Suprapubic skin (tissue), 4 donors: Measurements from ENCODE around the gene CEP131.

Experiments used
- POLR2A ChIP-seq, 2 donors: fragments of 450-650 bp; IDR thresholded peaks; one replicate each; pipeline ENCODE4 v1.6.1; 2017; ENCODE audit warnings: antibody characterized with exemption in 2 of 2, mild to moderate bottlenecking in 2 of 2, moderate library complexity in 2 of 2
- POLR2AphosphoS5 ChIP-seq, 3 donors: sonication (generic); formaldehyde crosslinking; IDR thresholded peaks; one replicate each; pipeline ENCODE4 v1.6.1; 2017; ENCODE audit warnings: antibody characterized with exemption in 3 of 3
- TF ChIP-seq, protein P1 (sequence below), 2 donors: fragments of 200-600 bp in 1 of 2; fragments of 450-650 bp in 1 of 2; sonication (generic) in 1 of 2; IDR thresholded peaks; one replicate each; pipeline ENCODE4 v1.5.1; 2016 to 2019; ENCODE audit warnings: antibody characterized with exemption in 2 of 2, mild to moderate bottlenecking in 1 of 2, moderate library complexity in 1 of 2

DNA sequence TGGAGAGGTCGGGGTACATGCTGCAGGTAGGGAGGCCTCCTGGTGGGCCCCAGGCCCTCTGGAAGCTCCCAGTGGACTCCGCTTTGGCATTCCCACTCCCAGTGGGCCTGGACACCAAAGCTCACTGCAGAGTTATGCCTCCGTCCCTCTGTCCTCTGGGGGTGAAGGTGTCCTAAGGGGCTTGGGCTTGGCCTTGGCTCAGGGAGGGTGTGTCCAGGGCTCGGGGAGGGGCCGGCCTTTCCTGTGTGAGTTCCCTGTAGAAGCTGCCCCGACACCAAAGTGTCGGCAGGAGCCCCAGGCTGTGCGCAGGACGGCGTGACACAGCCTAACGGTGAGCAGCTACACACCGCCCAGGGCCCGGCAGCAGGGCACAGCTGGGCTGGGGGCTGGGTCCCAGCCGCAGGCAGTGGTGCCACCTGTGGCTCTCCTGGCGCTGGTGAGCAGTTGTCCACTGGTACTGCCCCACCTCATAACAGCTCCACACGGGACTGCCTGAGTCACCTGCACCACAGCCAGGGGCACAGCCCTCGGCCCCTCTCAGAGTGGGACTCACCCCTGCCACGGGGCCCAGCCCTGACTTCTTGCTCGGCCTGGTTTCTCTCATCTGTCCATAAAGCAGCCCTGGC is 10.0 kb upstream of the CEP131 start:
- TF ChIP-seq, protein P1, sequence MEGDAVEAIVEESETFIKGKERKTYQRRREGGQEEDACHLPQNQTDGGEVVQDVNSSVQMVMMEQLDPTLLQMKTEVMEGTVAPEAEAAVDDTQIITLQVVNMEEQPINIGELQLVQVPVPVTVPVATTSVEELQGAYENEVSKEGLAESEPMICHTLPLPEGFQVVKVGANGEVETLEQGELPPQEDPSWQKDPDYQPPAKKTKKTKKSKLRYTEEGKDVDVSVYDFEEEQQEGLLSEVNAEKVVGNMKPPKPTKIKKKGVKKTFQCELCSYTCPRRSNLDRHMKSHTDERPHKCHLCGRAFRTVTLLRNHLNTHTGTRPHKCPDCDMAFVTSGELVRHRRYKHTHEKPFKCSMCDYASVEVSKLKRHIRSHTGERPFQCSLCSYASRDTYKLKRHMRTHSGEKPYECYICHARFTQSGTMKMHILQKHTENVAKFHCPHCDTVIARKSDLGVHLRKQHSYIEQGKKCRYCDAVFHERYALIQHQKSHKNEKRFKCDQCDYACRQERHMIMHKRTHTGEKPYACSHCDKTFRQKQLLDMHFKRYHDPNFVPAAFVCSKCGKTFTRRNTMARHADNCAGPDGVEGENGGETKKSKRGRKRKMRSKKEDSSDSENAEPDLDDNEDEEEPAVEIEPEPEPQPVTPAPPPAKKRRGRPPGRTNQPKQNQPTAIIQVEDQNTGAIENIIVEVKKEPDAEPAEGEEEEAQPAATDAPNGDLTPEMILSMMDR (IDR thresholded peaks at IDR 0.05), result no peak
- no peak for TF ChIP-seq POLR2AphosphoS5 (IDR thresholded peaks at IDR 0.05)
- no peak for TF ChIP-seq POLR2A (IDR thresholded peaks at IDR 0.05)
